ENCODE data around the gene C11orf91.

GRCh38 chr11:33655842-33656600 is 44.6 kb downstream of the C11orf91 start:
- TF ChIP-seq POLR2A (IDR thresholded peaks at IDR 0.05; ENCODE audit: low read depth, low read length), result no peak
- no peak for TF ChIP-seq POLR2AphosphoS5 (IDR thresholded peaks at IDR 0.05; ENCODE audit: insufficient read depth, low read depth, low read length)
- no peak for TF ChIP-seq GATA2 (IDR thresholded peaks at IDR 0.05; ENCODE audit: insufficient read depth, insufficient read length, low read depth, low read length)
- no peak for TF ChIP-seq CTCF (IDR thresholded peaks at IDR 0.05; ENCODE audit: extremely low read depth in 1 of 2, insufficient read depth in 1 of 2, low read depth in 1 of 2, low read length in 2 of 2)
- no peak for TF ChIP-seq JUN (IDR thresholded peaks at IDR 0.05; ENCODE audit: borderline replicate concordance, insufficient read depth, insufficient read length, low read depth)
- no peak for TF ChIP-seq FOS (IDR thresholded peaks at IDR 0.05; ENCODE audit: borderline replicate concordance, insufficient read depth, low read length)
- no peak for TF ChIP-seq MAX (IDR thresholded peaks at IDR 0.05; ENCODE audit: insufficient read depth, insufficient read length)

Measured in endothelial cell of umbilical vein (primary cell).